22Rv1 (cell line): ENCODE results near the gene TSEN34.
"Not testable (repeated sequence)": the region's sequence is repeated elsewhere in the genome, so short reads cannot be mapped to it uniquely, and the experiment has no call there.

Source experiments
- CTCF ChIP-seq: fragments of 450-650 bp; IDR thresholded peaks from 2 replicates; pipeline ENCODE4 v1.5.1; 2017; ENCODE audit warnings: mild to moderate bottlenecking
- ZFX ChIP-seq: fragments of 450-650 bp; IDR thresholded peaks from 2 replicates; pipeline ENCODE4 v1.6.1; 2017; ENCODE audit warnings: antibody characterized with exemption, borderline replicate concordance

DNA sequence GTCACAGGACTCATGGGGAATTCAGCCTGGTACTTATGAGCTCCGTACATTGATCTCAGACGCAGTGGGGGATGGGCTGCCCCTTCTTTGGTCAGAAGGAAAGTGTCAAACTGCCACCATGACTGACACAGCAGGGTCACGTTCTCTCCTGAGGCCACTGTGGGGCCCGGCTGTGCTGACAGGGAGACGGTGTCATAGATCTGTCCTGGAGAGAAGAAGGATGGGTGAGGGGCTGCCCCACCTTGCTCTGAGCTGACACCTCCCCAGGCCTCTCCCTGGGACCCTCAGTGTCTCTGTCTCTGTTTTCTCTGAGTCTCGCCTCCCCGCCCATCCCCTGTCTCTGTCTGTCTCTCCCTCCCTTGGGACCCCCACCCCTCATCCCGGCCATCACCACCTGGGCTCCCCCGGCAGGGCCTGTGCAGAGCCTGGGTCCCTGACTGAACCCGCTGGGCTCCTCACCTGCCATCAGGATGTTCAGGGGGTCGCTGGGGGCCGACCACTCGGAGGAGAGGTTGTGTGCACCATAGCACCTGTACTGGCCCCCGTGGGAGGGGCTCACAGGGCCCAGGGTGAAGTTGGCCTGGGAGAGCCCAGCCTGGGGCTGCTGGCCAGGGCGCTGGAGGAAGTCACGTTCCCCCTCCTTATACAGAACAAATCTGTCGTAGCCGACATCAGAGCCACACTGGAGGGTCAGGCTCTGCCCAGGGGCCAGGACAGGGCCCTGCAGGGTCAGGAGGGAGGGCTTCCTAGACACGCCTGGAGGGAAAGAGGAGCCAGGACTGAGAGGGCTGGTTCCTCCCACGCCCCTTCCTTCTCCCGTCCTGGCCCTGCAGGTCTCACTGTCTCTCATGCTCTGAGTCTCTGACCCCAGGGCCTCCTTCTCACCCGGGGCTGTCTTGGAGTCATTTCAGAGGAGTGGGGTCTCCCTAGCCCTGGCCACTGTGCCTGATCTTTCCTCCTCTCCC is 49.5 kb downstream of the TSEN34 start:
- TF ChIP-seq CTCF, ZFX: not testable (repeated sequence)
